ENCODE measurements around the gene EXOSC5. TPM values are rescaled to one million over a fixed set of nuclear protein-coding genes. Genes with fewer than 3 reads are reported as not detected.
"Not testable (repeated sequence)": the region's sequence is repeated elsewhere in the genome, so short reads cannot be mapped to it uniquely, and the experiment has no call there.

The EXOSC5 gene
- total RNA-seq, 4 donors from 2014 or later: 28.6 to 34.5 (median 28.9) TPM

DNA sequence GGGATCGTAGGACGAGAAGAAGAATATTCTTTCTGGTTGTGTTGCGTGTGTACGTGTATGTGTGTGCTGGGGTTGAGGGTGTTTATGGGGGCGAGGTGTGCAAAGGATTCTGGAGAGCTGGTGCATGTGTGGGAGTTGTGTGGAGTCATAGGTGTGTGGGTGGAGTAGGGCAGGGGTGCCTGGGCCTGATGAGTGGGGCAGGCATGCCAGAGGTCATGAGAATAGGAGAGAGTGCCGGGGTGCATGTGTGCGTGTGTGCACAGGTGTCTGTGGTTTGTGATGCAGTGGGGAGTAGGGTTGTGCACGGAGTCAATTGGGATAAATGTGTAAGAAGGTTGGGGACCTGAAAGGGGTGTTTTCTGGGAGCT, 20.2 kb downstream of the EXOSC5 start:
- intact Hi-C loops (cut with DNase I; ENCODE audit: low total_unique reads): no loop called here
- no peak for TF ChIP-seq POLR2A (IDR thresholded peaks at IDR 0.05)
- TF ChIP-seq, protein P1, sequence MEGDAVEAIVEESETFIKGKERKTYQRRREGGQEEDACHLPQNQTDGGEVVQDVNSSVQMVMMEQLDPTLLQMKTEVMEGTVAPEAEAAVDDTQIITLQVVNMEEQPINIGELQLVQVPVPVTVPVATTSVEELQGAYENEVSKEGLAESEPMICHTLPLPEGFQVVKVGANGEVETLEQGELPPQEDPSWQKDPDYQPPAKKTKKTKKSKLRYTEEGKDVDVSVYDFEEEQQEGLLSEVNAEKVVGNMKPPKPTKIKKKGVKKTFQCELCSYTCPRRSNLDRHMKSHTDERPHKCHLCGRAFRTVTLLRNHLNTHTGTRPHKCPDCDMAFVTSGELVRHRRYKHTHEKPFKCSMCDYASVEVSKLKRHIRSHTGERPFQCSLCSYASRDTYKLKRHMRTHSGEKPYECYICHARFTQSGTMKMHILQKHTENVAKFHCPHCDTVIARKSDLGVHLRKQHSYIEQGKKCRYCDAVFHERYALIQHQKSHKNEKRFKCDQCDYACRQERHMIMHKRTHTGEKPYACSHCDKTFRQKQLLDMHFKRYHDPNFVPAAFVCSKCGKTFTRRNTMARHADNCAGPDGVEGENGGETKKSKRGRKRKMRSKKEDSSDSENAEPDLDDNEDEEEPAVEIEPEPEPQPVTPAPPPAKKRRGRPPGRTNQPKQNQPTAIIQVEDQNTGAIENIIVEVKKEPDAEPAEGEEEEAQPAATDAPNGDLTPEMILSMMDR (IDR thresholded peaks at IDR 0.05): no peak
- DNase-seq (ENCODE audit: low spot score in 2 of 2): no peak
- WGBS, 2 donors: 44 to 48% methylated on average over 8 of the region's 8 CpGs
- peak overlapping the region; percentile 54 for H3K4me3 ChIP-seq (ENCODE audit: low read depth, poor library complexity, severe bottlenecking)

GRCh38 chr19:41376241-41376997, 20.7 kb downstream of the EXOSC5 start, which contains the start of gene TMEM91:
Gene TMEM91, plus strand, starts transcription at chr19:41376533. Its CDS starts 1,777 bp downstream, at chr19:41378310.
- peak in 1 of 2 donors; percentile 91 for DNase-seq (ENCODE audit: low spot score in 2 of 2)
- TF ChIP-seq, protein P1 (IDR thresholded peaks at IDR 0.05): no peak
- TF ChIP-seq POLR2A (IDR thresholded peaks at IDR 0.05): no peak
- WGBS, 2 donors: 2 to 5% methylated on average over 37 to 40 of the region's 47 CpGs
- H3K4me3 ChIP-seq (ENCODE audit: low read depth, poor library complexity, severe bottlenecking): peak within 1 kb of the TSS; percentile 54
- intact Hi-C loops (cut with DNase I; ENCODE audit: low total_unique reads): no loop called here

DNA sequence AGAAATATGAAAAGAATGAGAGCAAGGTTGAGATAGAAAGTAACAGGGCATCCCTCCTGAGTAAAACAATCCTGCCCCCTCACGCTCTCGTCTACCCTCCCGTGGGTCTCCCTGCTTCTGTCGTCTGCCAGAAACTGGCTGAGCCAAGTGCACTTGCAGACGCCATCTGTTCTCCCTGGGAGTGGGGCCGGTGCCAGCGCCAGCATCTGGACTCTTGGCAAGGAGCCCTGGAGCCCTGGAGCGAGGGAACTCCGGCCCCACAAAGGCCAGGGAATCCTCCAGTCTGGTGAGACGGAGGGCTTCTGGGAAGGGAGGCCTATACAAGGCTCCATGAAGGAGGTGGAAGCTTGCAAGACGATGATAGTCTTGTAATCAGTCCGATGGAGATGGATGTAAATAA, 23.2 kb downstream of the EXOSC5 start:
- DNase-seq (ENCODE audit: low spot score in 2 of 2): peak in 1 of 2 donors; percentile 93
- 9 to 32% methylated on average over 12 of the region's 12 CpGs for WGBS, 2 donors
- TF ChIP-seq, protein P1 (IDR thresholded peaks at IDR 0.05): no peak
- no peak for TF ChIP-seq POLR2A (IDR thresholded peaks at IDR 0.05)
- H3K4me3 ChIP-seq (ENCODE audit: low read depth, poor library complexity, severe bottlenecking): no peak overlapping the region
- intact Hi-C loops (cut with DNase I; ENCODE audit: low total_unique reads): no loop called here

DNA sequence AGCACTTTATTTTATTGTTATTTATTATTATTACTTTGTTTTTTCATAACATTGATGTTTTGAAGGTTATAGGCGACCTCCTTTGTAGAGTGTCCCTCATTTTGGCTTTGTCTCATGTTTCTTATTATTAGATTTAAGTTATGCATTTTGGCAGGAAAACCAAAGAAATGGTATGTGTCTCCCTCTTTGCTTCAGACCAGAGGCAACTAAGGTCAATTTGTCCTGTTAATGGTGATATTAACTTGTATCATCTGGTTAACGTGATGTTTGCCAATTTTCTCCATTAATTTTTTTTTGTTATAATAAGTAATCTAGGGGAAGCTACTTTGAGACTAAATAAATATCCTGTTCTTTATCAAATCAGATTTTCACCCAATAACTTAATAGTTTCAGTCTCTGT, 24.7 kb downstream of the EXOSC5 start:
- whole genome bisulfite sequencing, 2 donors: 74 to 81% methylated on average over 2 of the region's 2 CpGs
- no peak for TF ChIP-seq POLR2A (IDR thresholded peaks at IDR 0.05)
- TF ChIP-seq, protein P1 (IDR thresholded peaks at IDR 0.05): no peak
- intact Hi-C loops (cut with DNase I; ENCODE audit: low total_unique reads): no loop called here
- H3K4me3 ChIP-seq (ENCODE audit: low read depth, poor library complexity, severe bottlenecking): no peak overlapping the region
- no peak for DNase-seq (ENCODE audit: low spot score in 2 of 2)

GRCh38 chr19:41371541-41371940, 25.6 kb downstream of the EXOSC5 start:
- intact Hi-C loops (cut with DNase I; ENCODE audit: low total_unique reads): no loop called here
- no peak overlapping the region for H3K4me3 ChIP-seq (ENCODE audit: low read depth, poor library complexity, severe bottlenecking)
- no peak for DNase-seq (ENCODE audit: low spot score in 2 of 2)
- TF ChIP-seq, protein P1 (IDR thresholded peaks at IDR 0.05): no peak
- no peak for TF ChIP-seq POLR2A (IDR thresholded peaks at IDR 0.05)
- WGBS, 2 donors: 95 to 97% methylated on average over 8 of the region's 8 CpGs

GRCh38 chr19:41371119-41371518, 26.0 kb downstream of the EXOSC5 start:
- H3K4me3 ChIP-seq (ENCODE audit: low read depth, poor library complexity, severe bottlenecking); intact Hi-C loops (cut with DNase I; ENCODE audit: low total_unique reads); DNase-seq (ENCODE audit: low spot score in 2 of 2): not testable (repeated sequence)
- WGBS, 2 donors: 79 to 88% methylated on average over 5 of the region's 5 CpGs
